Hematopoietic multipotent progenitor cell treated with erythropoietin and hydrocortisone succinate and interleukin-3 and kit ligand, for 17 days (in vitro differentiated cells): ENCODE results near the gene RAMP1.
"Not testable (repeated sequence)": the region's sequence is repeated elsewhere in the genome, so short reads cannot be mapped to it uniquely, and the experiment has no call there.

Source experiments
- DNase-seq: peaks from one replicate; pipeline ENCODE4 v3.0.0-alpha.2; 2015; ENCODE audit warnings: low spot score

The RAMP1 gene

GRCh38 chr2:237863689-237864443 is 4.4 kb downstream of the RAMP1 start:
- no peak for DNase-seq

GRCh38 chr2:237864444-237864931 is 5.1 kb downstream of the RAMP1 start:
- no peak for DNase-seq

- DNase-seq: no peak
Observed at GRCh38 chr2:237864940-237865622, 5.7 kb downstream of the RAMP1 start.

GRCh38 chr2:237865623-237866041 is 6.2 kb downstream of the RAMP1 start:
- DNase-seq: no peak

- DNase-seq: no peak
Observed at GRCh38 chr2:237866101-237866621, 6.7 kb downstream of the RAMP1 start.

- no peak for DNase-seq
Observed at GRCh38 chr2:237867465-237867864, 8.0 kb downstream of the RAMP1 start.

GRCh38 chr2:237868074-237868473 is 8.7 kb downstream of the RAMP1 start:
- DNase-seq: not testable (repeated sequence)

GRCh38 chr2:237868631-237869342 is 9.4 kb downstream of the RAMP1 start:
- no peak for DNase-seq

GRCh38 chr2:237869343-237870102 is 10.1 kb downstream of the RAMP1 start:
- DNase-seq: no peak

GRCh38 chr2:237870126-237870525 is 10.7 kb downstream of the RAMP1 start:
- DNase-seq: no peak

- DNase-seq: no peak
Observed at GRCh38 chr2:237870754-237871651, 11.6 kb downstream of the RAMP1 start.

GRCh38 chr2:237872178-237872887 is 12.9 kb downstream of the RAMP1 start:
- DNase-seq: no peak

GRCh38 chr2:237873421-237873831 is 14.0 kb downstream of the RAMP1 start:
- no peak for DNase-seq

GRCh38 chr2:237873897-237874551 is 14.6 kb downstream of the RAMP1 start:
- DNase-seq: no peak

- no peak for DNase-seq
Observed at GRCh38 chr2:237874585-237875161, 15.2 kb downstream of the RAMP1 start.

GRCh38 chr2:237875256-237876060 is 16.0 kb downstream of the RAMP1 start:
- DNase-seq: no peak

GRCh38 chr2:237876061-237876526 is 16.7 kb downstream of the RAMP1 start:
- DNase-seq: no peak

GRCh38 chr2:237876532-237876931 is 17.1 kb downstream of the RAMP1 start:
- no peak for DNase-seq
